Activated T-helper 17 cell treated with anti-CD3 and anti-CD28 coated beads, Interleukin-2, amount 50 U/mL, for 72 hours (primary cell): ENCODE measurements around the gene ERFL. TPM values are rescaled to one million over a fixed set of nuclear protein-coding genes. Genes with fewer than 3 reads are reported as not detected.
"Not testable (repeated sequence)": the region's sequence is repeated elsewhere in the genome, so short reads cannot be mapped to it uniquely, and the experiment has no call there.

Source experiments
- ATAC-seq: fragments of 150-1000 bp; cut with Tn5 transposase; replicated peaks from 2 replicates; pipeline ENCODE4 v1.10.0; 2021; ENCODE audit warnings: mild to moderate bottlenecking, moderate library complexity
- H3K27ac Mint-ChIP-seq: one replicate; pipeline ENCODE4 v1.8.0; 2022; ENCODE audit warnings: mixed read lengths
- H3K27me3 Mint-ChIP-seq: one replicate; pipeline ENCODE4 v1.8.0; 2022; ENCODE audit warnings: mixed read lengths
- H3K36me3 Mint-ChIP-seq: one replicate; pipeline ENCODE4 v1.8.0; 2022; ENCODE audit warnings: low read depth, mild to moderate bottlenecking, mixed read lengths
- H3K4me1 Mint-ChIP-seq: one replicate; pipeline ENCODE4 v1.8.0; 2022; ENCODE audit warnings: mixed read lengths
- H3K4me3 Mint-ChIP-seq: one replicate; pipeline ENCODE4 v1.8.0; 2022; ENCODE audit warnings: mild to moderate bottlenecking, mixed read lengths
- H3K9me3 Mint-ChIP-seq: one replicate; pipeline ENCODE4 v1.8.0; 2022; ENCODE audit warnings: mixed read lengths
- total RNA-seq, 2 donors: library from RNA; stranded (reverse); gene quantifications; one replicate each; pipeline ENCODE4 v1.2.3, GENCODE V29; 2022

ERFL gene
- total RNA-seq, 2 donors from 2014 or later, result 0.89 to 2.1 TPM

- no peaks in the 10 kb centered on the region for H3K27me3 Mint-ChIP-seq
- peak overlapping the region; percentile 85 for H3K4me3 Mint-ChIP-seq
- H3K4me1 Mint-ChIP-seq, result peaks cover 16% of the 10 kb centered on the region
- H3K9me3 Mint-ChIP-seq, result no peaks in the 10 kb centered on the region
- ATAC-seq, result no peak
- H3K27ac Mint-ChIP-seq, result peak overlapping the region; percentile 64
- peaks cover 8% of the 10 kb centered on the region for H3K36me3 Mint-ChIP-seq
Observed at GRCh38 chr19:41957161-41957837, 29.1 kb upstream of the ERFL start.

- Mint-ChIP-seq H3K27ac (no peak overlapping the region), H3K36me3 (peaks cover 8% of the 10 kb centered on the region), H3K4me3 (no peak overlapping the region), H3K9me3 (no peaks in the 10 kb centered on the region), H3K27me3 (no peaks in the 10 kb centered on the region), H3K4me1 (peaks cover 16% of the 10 kb centered on the region)
- no peak for ATAC-seq
Observed at GRCh38 chr19:41956621-41957020, 28.4 kb upstream of the ERFL start.

GRCh38 chr19:41955521-41955920 is 27.3 kb upstream of the ERFL start:
- Mint-ChIP-seq H3K36me3 (peaks cover 8% of the 10 kb centered on the region), H3K9me3 (no peaks in the 10 kb centered on the region), H3K4me1 (peaks cover 16% of the 10 kb centered on the region), H3K4me3 (no peak overlapping the region), H3K27ac (no peak overlapping the region), H3K27me3 (no peaks in the 10 kb centered on the region)
- no peak for ATAC-seq

GRCh38 chr19:41951686-41952172 is 23.5 kb upstream of the ERFL start:
- H3K4me1 Mint-ChIP-seq, result peaks cover 5% of the 10 kb centered on the region
- H3K4me3 Mint-ChIP-seq, result peak overlapping the region; percentile 27
- peak overlapping the region; percentile 36 for H3K27ac Mint-ChIP-seq
- peaks cover 6% of the 10 kb centered on the region for H3K36me3 Mint-ChIP-seq
- ATAC-seq, result peak; percentile 91
- H3K9me3 Mint-ChIP-seq, result no peaks in the 10 kb centered on the region
- no peaks in the 10 kb centered on the region for H3K27me3 Mint-ChIP-seq

GRCh38 chr19:41947091-41947490 is 18.8 kb upstream of the ERFL start:
- ATAC-seq, result no peak
- no peaks in the 10 kb centered on the region for H3K27me3 Mint-ChIP-seq
- H3K36me3 Mint-ChIP-seq, result peaks cover 5% of the 10 kb centered on the region
- peaks cover 28% of the 10 kb centered on the region for H3K4me1 Mint-ChIP-seq
- no peaks in the 10 kb centered on the region for H3K9me3 Mint-ChIP-seq
- H3K27ac Mint-ChIP-seq, result peak overlapping the region; percentile 90
- H3K4me3 Mint-ChIP-seq, result peak overlapping the region; percentile 39

- H3K4me3 Mint-ChIP-seq, result peak overlapping the region; percentile 63
- peaks cover 35% of the 10 kb centered on the region for H3K4me1 Mint-ChIP-seq
- H3K27me3 Mint-ChIP-seq, result peaks cover 6% of the 10 kb centered on the region
- H3K36me3 Mint-ChIP-seq, result peaks cover 5% of the 10 kb centered on the region
- peak; percentile 95 for ATAC-seq
- H3K27ac Mint-ChIP-seq, result peak overlapping the region; percentile 97
- no peaks in the 10 kb centered on the region for H3K9me3 Mint-ChIP-seq
Observed at GRCh38 chr19:41945135-41945766, 17.0 kb upstream of the ERFL start.

- no peaks in the 10 kb centered on the region for H3K9me3 Mint-ChIP-seq
- peak overlapping the region; percentile 97 for H3K27ac Mint-ChIP-seq
- peaks cover 6% of the 10 kb centered on the region for H3K27me3 Mint-ChIP-seq
- H3K4me3 Mint-ChIP-seq, result peak overlapping the region; percentile 63
- H3K36me3 Mint-ChIP-seq, result peaks cover 5% of the 10 kb centered on the region
- no peak for ATAC-seq
- peaks cover 35% of the 10 kb centered on the region for H3K4me1 Mint-ChIP-seq
Observed at GRCh38 chr19:41944336-41944735, 16.1 kb upstream of the ERFL start.

- Mint-ChIP-seq H3K36me3 (peaks cover 5% of the 10 kb centered on the region), H3K27ac (peak overlapping the region; percentile 49)
- ATAC-seq, result no peak
Observed at GRCh38 chr19:41941410-41942202, 13.4 kb upstream of the ERFL start.

GRCh38 chr19:41940731-41941409 is 12.6 kb upstream of the ERFL start:
- H3K27ac Mint-ChIP-seq, result peak overlapping the region; percentile 73
- H3K27me3 Mint-ChIP-seq, result peaks cover 6% of the 10 kb centered on the region
- peaks cover 5% of the 10 kb centered on the region for H3K36me3 Mint-ChIP-seq
- peak overlapping the region; percentile 76 for H3K4me3 Mint-ChIP-seq
- peaks cover 32% of the 10 kb centered on the region for H3K4me1 Mint-ChIP-seq
- no peak for ATAC-seq
- no peaks in the 10 kb centered on the region for H3K9me3 Mint-ChIP-seq

More at GRCh38 chr19:41941410-41942202, 13.4 kb upstream of the ERFL start:
- peaks cover 6% of the 10 kb centered on the region for H3K27me3 Mint-ChIP-seq
- H3K9me3 Mint-ChIP-seq, result no peaks in the 10 kb centered on the region
- peak overlapping the region; percentile 76 for H3K4me3 Mint-ChIP-seq
- peaks cover 31% of the 10 kb centered on the region for H3K4me1 Mint-ChIP-seq

- ATAC-seq, result peak; percentile 25
- Mint-ChIP-seq H3K9me3 (no peaks in the 10 kb centered on the region), H3K36me3 (peaks cover 1% of the 10 kb centered on the region), H3K4me3 (peak overlapping the region; percentile 76), H3K27ac (peak overlapping the region; percentile 73), H3K4me1 (peaks cover 31% of the 10 kb centered on the region), H3K27me3 (peaks cover 10% of the 10 kb centered on the region)
Observed at GRCh38 chr19:41939861-41940730, 11.8 kb upstream of the ERFL start.

GRCh38 chr19:41939209-41939608 is 11.0 kb upstream of the ERFL start:
- not testable (repeated sequence) for ATAC-seq, H3K9me3 Mint-ChIP-seq, H3K36me3 Mint-ChIP-seq, H3K4me3 Mint-ChIP-seq, H3K27ac Mint-ChIP-seq
- peaks cover 13% of the 10 kb centered on the region for H3K27me3 Mint-ChIP-seq
- peaks cover 28% of the 10 kb centered on the region for H3K4me1 Mint-ChIP-seq

GRCh38 chr19:41937525-41938468 is 9.5 kb upstream of the ERFL start:
- peak overlapping the region; percentile 7 for H3K27ac Mint-ChIP-seq
- peaks cover 13% of the 10 kb centered on the region for H3K27me3 Mint-ChIP-seq
- H3K4me1 Mint-ChIP-seq, result peaks cover 30% of the 10 kb centered on the region
- H3K36me3 Mint-ChIP-seq, result no peaks in the 10 kb centered on the region
- no peak for ATAC-seq
- no peaks in the 10 kb centered on the region for H3K9me3 Mint-ChIP-seq
- H3K4me3 Mint-ChIP-seq, result no peak overlapping the region
